ENCODE measurements around the gene LYZL6.

GRCh38 chr17:35914354-35914753 lies 29.2 kb downstream of the LYZL6 start:
- TF ChIP-seq CTCF (IDR thresholded peaks at IDR 0.05) (no peak), ESRRA (CRISPR knock-in tag; IDR thresholded peaks at IDR 0.05; ENCODE audit: borderline replicate concordance) (no peak), KAT7 (CRISPR knock-in tag; IDR thresholded peaks at IDR 0.05; ENCODE audit: borderline replicate concordance) (no peak), CBFB (CRISPR knock-in tag; IDR thresholded peaks at IDR 0.05; ENCODE audit: low read depth) (no peak), PRRX2 (CRISPR knock-in tag; IDR thresholded peaks at IDR 0.05) (no peak)
